Neural progenitor cell (in vitro differentiated cells): ENCODE results near the gene BICD2. TPM values are rescaled to one million over a fixed set of nuclear protein-coding genes. Genes with fewer than 3 reads are reported as not detected.
"Not testable (repeated sequence)": the region's sequence is repeated elsewhere in the genome, so short reads cannot be mapped to it uniquely, and the experiment has no call there.

ENCODE experiments used
- DNase-seq: peaks from one replicate; pipeline ENCODE4 v3.0.0-alpha.2; 2016; ENCODE audit warnings: low spot score
- H2AFZ ChIP-seq: fragments of 200-600 bp; sonication (generic); replicated peaks from 2 replicates; pipeline ENCODE4 v1.6.1; 2016; ENCODE audit warnings: antibody characterized with exemption
- H3F3A ChIP-seq: fragments of 200-600 bp; sonication (generic); 2 replicates; pipeline ENCODE4 v1.6.1; 2016; ENCODE audit warnings: antibody characterized with exemption, low read depth
- H3K27ac ChIP-seq: fragments of 200-600 bp; sonication (generic); 2 replicates; pipeline ENCODE4 v1.5.1; 2016; ENCODE audit warnings: mild to moderate bottlenecking
- H3K27me3 ChIP-seq: fragments of 200-600 bp; sonication (generic); 2 replicates; pipeline ENCODE4 v1.6.1; 2016; ENCODE audit warnings: mild to moderate bottlenecking, moderate library complexity
- H3K36me3 ChIP-seq: fragments of 200-600 bp; sonication (generic); 2 replicates; pipeline ENCODE4 v1.5.1; 2016
- H3K4me1 ChIP-seq: fragments of 200-600 bp; sonication (generic); 2 replicates; pipeline ENCODE4 v1.6.1; 2016; ENCODE audit warnings: mixed run types
- H3K4me2 ChIP-seq: fragments of 200-600 bp; sonication (generic); 2 replicates; pipeline ENCODE4 v1.6.1; 2016
- H3K4me3 ChIP-seq: fragments of 200-600 bp; sonication (generic); 2 replicates; pipeline ENCODE4 v1.5.1; 2016
- H3K79me2 ChIP-seq: fragments of 200-600 bp; sonication (generic); 2 replicates; pipeline ENCODE4 v1.6.1; 2016; ENCODE audit warnings: low read depth
- H3K9ac ChIP-seq: fragments of 200-600 bp; sonication (generic); 2 replicates; pipeline ENCODE4 v1.6.1; 2016
- H3K9me3 ChIP-seq: fragments of 200-600 bp; sonication (generic); 2 replicates; pipeline ENCODE4 v1.5.1; 2016; ENCODE audit warnings: low read depth
- H4K20me1 ChIP-seq: fragments of 200-600 bp; sonication (generic); 2 replicates; pipeline ENCODE4 v1.6.1; 2016; ENCODE audit warnings: low read depth
- H3K27ac Mint-ChIP-seq: 3 replicates; pipeline ENCODE4 v1.8.0; 2021; ENCODE audit warnings: mixed read lengths
- H3K27me3 Mint-ChIP-seq: 2 replicates; pipeline ENCODE4 v1.8.0; 2022; ENCODE audit warnings: low read depth, mild to moderate bottlenecking, inconsistent platforms, moderate library complexity, mixed read lengths; ENCODE audit not compliant: insufficient read depth
- H3K36me3 Mint-ChIP-seq: 3 replicates; pipeline ENCODE4 v1.8.0; 2021; ENCODE audit warnings: mixed read lengths
- H3K4me1 Mint-ChIP-seq: 3 replicates; pipeline ENCODE4 v1.8.0; 2021; ENCODE audit warnings: mixed read lengths
- H3K4me3 Mint-ChIP-seq: 3 replicates; pipeline ENCODE4 v1.8.0; 2021; ENCODE audit warnings: mild to moderate bottlenecking, moderate library complexity, mixed read lengths
- H3K9me3 Mint-ChIP-seq: 3 replicates; pipeline ENCODE4 v1.8.0; 2020; ENCODE audit warnings: mixed read lengths
- EZH2 ChIP-seq: fragments of 200-600 bp; sonication (generic); IDR thresholded peaks from 2 replicates; pipeline ENCODE4 v1.6.1; 2017; ENCODE audit warnings: antibody characterized with exemption, mild to moderate bottlenecking, moderate library complexity
- EZH2phosphoT487 ChIP-seq: fragments of 200-600 bp; sonication (generic); IDR thresholded peaks from 2 replicates; pipeline ENCODE4 v1.6.1; 2017; ENCODE audit warnings: antibody characterized with exemption
- total RNA-seq: library from RNA; depleted of rRNA; stranded (reverse); fragments of >200 nt; gene quantifications from 2 replicates; pipeline ENCODE4 v1.2.3, GENCODE V29; 2015; ENCODE audit warnings: low replicate concordance
- TF ChIP-seq, protein P1 (sequence below): fragments of 200-600 bp; sonication (generic); IDR thresholded peaks from 2 replicates; pipeline ENCODE4 v1.5.1; 2017; ENCODE audit warnings: antibody characterized with exemption, mild to moderate bottlenecking

Gene BICD2
- total RNA-seq, 1 donor from 2014 or later, result 15.1 TPM

DNA sequence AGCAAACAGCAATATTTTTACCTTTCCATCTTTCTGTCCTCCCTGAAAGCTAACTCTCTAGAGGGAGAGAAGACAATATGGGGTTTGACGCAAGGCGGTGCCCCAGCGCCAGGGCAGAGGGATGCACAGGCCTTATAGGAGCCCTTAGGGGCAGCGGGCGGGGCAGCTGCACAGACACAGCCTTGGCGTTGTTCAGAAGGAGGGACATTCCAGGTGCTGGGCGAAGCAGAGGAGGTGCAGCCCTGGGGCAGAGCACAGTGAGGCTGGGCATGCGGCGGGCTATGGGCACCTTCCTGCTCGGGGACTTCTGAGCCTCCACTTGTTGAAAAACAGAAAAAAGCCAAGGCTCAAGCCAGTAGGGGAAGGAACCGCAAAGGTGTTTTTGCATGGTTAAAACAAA lies 33.7 kb upstream of the BICD2 start:
- Mint-ChIP-seq H3K27ac (no peak overlapping the region), H3K4me1 (no peaks in the 10 kb centered on the region), H3K36me3 (no peaks in the 10 kb centered on the region), H3K4me3 (no peak overlapping the region), H3K27me3 (peaks cover 6% of the 10 kb centered on the region), H3K9me3 (no peaks in the 10 kb centered on the region)
- no peaks in the 10 kb centered on the region for H3K4me1 ChIP-seq
- no peaks in the 10 kb centered on the region for H4K20me1 ChIP-seq
- TF ChIP-seq EZH2phosphoT487, result no peak
- TF ChIP-seq EZH2, result no peak
- TF ChIP-seq, protein P1, sequence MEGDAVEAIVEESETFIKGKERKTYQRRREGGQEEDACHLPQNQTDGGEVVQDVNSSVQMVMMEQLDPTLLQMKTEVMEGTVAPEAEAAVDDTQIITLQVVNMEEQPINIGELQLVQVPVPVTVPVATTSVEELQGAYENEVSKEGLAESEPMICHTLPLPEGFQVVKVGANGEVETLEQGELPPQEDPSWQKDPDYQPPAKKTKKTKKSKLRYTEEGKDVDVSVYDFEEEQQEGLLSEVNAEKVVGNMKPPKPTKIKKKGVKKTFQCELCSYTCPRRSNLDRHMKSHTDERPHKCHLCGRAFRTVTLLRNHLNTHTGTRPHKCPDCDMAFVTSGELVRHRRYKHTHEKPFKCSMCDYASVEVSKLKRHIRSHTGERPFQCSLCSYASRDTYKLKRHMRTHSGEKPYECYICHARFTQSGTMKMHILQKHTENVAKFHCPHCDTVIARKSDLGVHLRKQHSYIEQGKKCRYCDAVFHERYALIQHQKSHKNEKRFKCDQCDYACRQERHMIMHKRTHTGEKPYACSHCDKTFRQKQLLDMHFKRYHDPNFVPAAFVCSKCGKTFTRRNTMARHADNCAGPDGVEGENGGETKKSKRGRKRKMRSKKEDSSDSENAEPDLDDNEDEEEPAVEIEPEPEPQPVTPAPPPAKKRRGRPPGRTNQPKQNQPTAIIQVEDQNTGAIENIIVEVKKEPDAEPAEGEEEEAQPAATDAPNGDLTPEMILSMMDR, result no peak
- no peak overlapping the region for H3K9ac ChIP-seq
- no peak overlapping the region for H2AFZ ChIP-seq
- H3K27me3 ChIP-seq, result peaks cover 11% of the 10 kb centered on the region
- H3K4me2 ChIP-seq, result no peak overlapping the region
- no peak overlapping the region for H3K4me3 ChIP-seq
- no peaks in the 10 kb centered on the region for H3K9me3 ChIP-seq
- no peaks in the 10 kb centered on the region for H3K79me2 ChIP-seq
- no peaks in the 10 kb centered on the region for H3F3A ChIP-seq
- no peaks in the 10 kb centered on the region for H3K36me3 ChIP-seq
- H3K27ac ChIP-seq, result no peak overlapping the region
- DNase-seq, result no peak

DNA sequence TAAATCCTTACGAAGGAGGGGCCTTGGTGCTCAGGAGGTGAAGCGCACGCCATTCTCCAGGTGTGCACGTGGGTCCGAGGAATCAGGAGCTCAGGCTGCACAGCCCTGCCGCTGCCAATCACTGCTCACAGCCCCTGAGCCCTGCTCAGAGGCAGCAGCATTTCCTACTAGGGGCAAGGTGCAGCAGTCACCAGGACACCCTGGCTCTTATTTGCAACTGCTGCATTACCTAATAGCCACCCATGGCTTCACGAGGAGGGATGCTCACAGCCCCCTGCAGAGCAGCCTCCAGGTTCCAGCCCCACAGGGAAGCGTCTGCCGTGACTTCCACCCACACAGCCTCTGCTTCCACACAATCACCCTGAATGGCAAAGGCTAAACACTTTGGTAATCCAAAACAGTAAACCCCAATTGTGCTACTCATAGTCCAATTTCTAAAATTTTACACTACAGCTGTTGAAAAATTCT lies 31.7 kb upstream of the BICD2 start:
- H3K36me3 ChIP-seq, H3K79me2 ChIP-seq, H3K4me3 ChIP-seq, H3K9ac ChIP-seq, H2AFZ ChIP-seq, DNase-seq, H3K9me3 Mint-ChIP-seq, H4K20me1 ChIP-seq, H3K27me3 Mint-ChIP-seq, H3K4me3 Mint-ChIP-seq, H3K27me3 ChIP-seq, H3K27ac Mint-ChIP-seq, H3K36me3 Mint-ChIP-seq, H3F3A ChIP-seq, H3K4me1 ChIP-seq, H3K4me1 Mint-ChIP-seq, H3K9me3 ChIP-seq, H3K4me2 ChIP-seq, H3K27ac ChIP-seq: not testable (repeated sequence)

DNA sequence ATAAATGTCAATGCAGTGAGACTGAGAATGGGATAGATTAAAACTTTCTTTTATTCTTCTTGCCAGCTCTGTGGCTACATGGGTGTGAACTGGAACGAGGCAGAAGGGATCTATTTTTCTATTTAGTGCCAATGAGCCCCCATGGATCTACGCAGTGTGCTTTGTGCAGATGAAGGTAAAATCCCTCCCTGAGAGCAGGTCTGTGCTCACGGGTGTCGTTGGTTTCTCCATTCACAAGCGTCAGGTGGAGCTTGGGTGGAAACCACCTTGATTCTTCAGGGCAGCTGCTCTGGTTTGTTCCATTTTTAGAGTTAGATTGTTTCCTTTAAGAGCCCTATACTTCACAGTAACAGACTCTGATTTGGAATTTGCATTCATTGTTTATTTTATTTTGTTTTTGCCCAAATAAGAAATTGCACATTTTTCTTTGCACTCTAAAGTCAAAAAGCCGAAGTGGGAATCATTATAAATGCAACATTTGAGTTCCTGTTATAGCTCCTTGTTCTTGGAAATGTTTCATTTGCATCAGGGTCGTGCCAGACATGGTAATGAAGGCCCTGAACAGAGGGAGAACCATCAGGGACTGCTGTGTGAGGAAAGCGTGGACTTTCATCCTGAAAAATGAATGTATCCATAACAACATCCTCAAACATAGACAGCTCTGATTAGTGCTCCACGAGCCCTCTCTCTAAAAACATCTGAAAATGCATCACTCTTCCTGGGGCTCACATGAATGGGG lies 31.1 kb upstream of the BICD2 start:
- H3K9me3 Mint-ChIP-seq, result no peaks in the 10 kb centered on the region
- Histone ChIP-seq H3K9ac (no peak overlapping the region), H3F3A (no peaks in the 10 kb centered on the region), H4K20me1 (no peaks in the 10 kb centered on the region), H3K4me2 (no peak overlapping the region), H3K79me2 (no peaks in the 10 kb centered on the region), H3K4me3 (no peak overlapping the region), H3K36me3 (no peaks in the 10 kb centered on the region), H2AFZ (no peak overlapping the region), H3K27me3 (peaks cover 4% of the 10 kb centered on the region), H3K4me1 (no peaks in the 10 kb centered on the region), H3K9me3 (no peaks in the 10 kb centered on the region), H3K27ac (no peak overlapping the region)
- H3K27me3 Mint-ChIP-seq, result peaks cover 4% of the 10 kb centered on the region
- no peak overlapping the region for H3K4me3 Mint-ChIP-seq
- TF ChIP-seq EZH2, result no peak
- TF ChIP-seq EZH2phosphoT487, result no peak
- TF ChIP-seq, protein P1, result no peak
- no peak for DNase-seq
- H3K27ac Mint-ChIP-seq, result no peak overlapping the region
- no peaks in the 10 kb centered on the region for H3K4me1 Mint-ChIP-seq
- no peaks in the 10 kb centered on the region for H3K36me3 Mint-ChIP-seq

DNA sequence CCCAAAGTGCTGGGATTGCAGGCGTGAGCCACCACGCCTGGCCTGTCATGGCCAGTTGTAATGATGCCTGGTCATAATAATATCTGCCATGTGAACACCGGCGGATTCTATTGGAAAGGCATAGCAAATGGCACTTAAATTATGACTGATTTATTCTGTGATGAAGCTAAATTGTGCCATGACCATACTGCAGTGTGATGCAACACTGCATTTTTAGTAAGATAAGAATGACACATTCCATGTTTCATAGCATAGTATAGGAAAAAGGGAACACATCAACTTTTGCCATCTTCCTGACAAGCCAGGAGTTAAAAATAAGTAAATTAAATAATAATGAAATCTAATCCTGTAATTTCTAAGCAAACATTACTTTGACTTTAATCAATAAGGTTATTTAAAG lies 30.4 kb upstream of the BICD2 start:
- no peak overlapping the region for H3K9ac ChIP-seq
- H3K79me2 ChIP-seq, result no peaks in the 10 kb centered on the region
- H2AFZ ChIP-seq, result no peak overlapping the region
- H3K4me3 Mint-ChIP-seq, result no peak overlapping the region
- H3K27ac ChIP-seq, result no peak overlapping the region
- H3K4me1 Mint-ChIP-seq, result no peaks in the 10 kb centered on the region
- no peaks in the 10 kb centered on the region for H3F3A ChIP-seq
- peaks cover 4% of the 10 kb centered on the region for H3K27me3 Mint-ChIP-seq
- no peaks in the 10 kb centered on the region for H3K9me3 ChIP-seq
- no peak for DNase-seq
- H3K4me1 ChIP-seq, result no peaks in the 10 kb centered on the region
- H3K9me3 Mint-ChIP-seq, result no peaks in the 10 kb centered on the region
- H3K36me3 ChIP-seq, result no peaks in the 10 kb centered on the region
- H3K27me3 ChIP-seq, result peaks cover 4% of the 10 kb centered on the region
- no peaks in the 10 kb centered on the region for H4K20me1 ChIP-seq
- TF ChIP-seq EZH2, result no peak
- no peak for TF ChIP-seq EZH2phosphoT487
- TF ChIP-seq, protein P1, result no peak
- no peak overlapping the region for H3K4me2 ChIP-seq
- no peaks in the 10 kb centered on the region for H3K36me3 Mint-ChIP-seq
- no peak overlapping the region for H3K27ac Mint-ChIP-seq
- H3K4me3 ChIP-seq, result no peak overlapping the region
